Measurements from ENCODE around the gene TYW3. TPM values are rescaled to one million over a fixed set of nuclear protein-coding genes. Genes with fewer than 3 reads are reported as not detected.

Gene TYW3
- polyA plus RNA-seq, 2 donors: 9.0 to 15.4 TPM

Other genes starting within 250 kb of the TYW3 start
- not detected for gene LRRC53, start 220.5 kb upstream of the TYW3 start, polyA plus RNA-seq
- gene ERICH3, start 59.4 kb upstream of the TYW3 start, polyA plus RNA-seq: under 1 TPM; under 0.01 to 0.02 TPM
- 10 to 100 TPM; 19.6 to 28.3 TPM for gene CRYZ, start 102 bp upstream of the TYW3 start, polyA plus RNA-seq